ENCODE data around the gene SMG9.

- TF ChIP-seq CTCF (conservative IDR thresholded peaks at IDR 0.05; ENCODE audit: low read depth, low read length) = peak; percentile 96
- no peak for TF ChIP-seq POLR2A (IDR thresholded peaks at IDR 0.05; ENCODE audit: low read depth, low read length)
- TF ChIP-seq SMC3 (IDR thresholded peaks at IDR 0.05; ENCODE audit: low read depth, low read length) = peak; percentile 77
- TF ChIP-seq MXI1 (IDR thresholded peaks at IDR 0.05; ENCODE audit: borderline replicate concordance, low read depth, low read length) = no peak
- TF ChIP-seq NFE2L2 (IDR thresholded peaks at IDR 0.05; ENCODE audit: low read depth, low read length) = no peak
- TF ChIP-seq CHD1 (IDR thresholded peaks at IDR 0.05; ENCODE audit: low read depth, low read length) = no peak
Observed at GRCh38 chr19:43774103-43774939, 19.6 kb upstream of the SMG9 start.
